Measurements from ENCODE around the gene TNFSF13B.

DNA sequence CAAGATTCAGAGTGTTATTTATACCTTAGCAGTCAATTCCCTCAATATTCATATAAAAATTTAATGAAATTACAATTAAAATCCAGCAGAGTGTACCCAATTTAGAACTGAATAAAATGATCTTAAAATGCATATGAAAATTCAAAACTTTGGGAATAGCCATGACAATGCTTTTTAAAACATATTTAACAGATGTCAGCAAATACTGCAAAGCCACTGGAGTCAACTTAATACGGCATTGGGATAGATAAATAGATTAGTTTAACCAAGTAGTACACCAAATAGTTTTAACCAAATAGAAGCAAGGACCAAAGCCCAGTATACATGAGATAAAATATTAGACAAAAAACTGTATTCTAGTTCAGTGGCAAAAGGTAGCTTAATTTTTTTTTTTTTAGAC, 79.8 kb downstream of the TNFSF13B start:
- TF ChIP-seq, protein P1, sequence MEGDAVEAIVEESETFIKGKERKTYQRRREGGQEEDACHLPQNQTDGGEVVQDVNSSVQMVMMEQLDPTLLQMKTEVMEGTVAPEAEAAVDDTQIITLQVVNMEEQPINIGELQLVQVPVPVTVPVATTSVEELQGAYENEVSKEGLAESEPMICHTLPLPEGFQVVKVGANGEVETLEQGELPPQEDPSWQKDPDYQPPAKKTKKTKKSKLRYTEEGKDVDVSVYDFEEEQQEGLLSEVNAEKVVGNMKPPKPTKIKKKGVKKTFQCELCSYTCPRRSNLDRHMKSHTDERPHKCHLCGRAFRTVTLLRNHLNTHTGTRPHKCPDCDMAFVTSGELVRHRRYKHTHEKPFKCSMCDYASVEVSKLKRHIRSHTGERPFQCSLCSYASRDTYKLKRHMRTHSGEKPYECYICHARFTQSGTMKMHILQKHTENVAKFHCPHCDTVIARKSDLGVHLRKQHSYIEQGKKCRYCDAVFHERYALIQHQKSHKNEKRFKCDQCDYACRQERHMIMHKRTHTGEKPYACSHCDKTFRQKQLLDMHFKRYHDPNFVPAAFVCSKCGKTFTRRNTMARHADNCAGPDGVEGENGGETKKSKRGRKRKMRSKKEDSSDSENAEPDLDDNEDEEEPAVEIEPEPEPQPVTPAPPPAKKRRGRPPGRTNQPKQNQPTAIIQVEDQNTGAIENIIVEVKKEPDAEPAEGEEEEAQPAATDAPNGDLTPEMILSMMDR (IDR thresholded peaks at IDR 0.05), result no peak
- TF ChIP-seq POLR2A (IDR thresholded peaks at IDR 0.05), result no peak
